ENCODE data around the gene SMYD3.

Gene SMYD3

DNA sequence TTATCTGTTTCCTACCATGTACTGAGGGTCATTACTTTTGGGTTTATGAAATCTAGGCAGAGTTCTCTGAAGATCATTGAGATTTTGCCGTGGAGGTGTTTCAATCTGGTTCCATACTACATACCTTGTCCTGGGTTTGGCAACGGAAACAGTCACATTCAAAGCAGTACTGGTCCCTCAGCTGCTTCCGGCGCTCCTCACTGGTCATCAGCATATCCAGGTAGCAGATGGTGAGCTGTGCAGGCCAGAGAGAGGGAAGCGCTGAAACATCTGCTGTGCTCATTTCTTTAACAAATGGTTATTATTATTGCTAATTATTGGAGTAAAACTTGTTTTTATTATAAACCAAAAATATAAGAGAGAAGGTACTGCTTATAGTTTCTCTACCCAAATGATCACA lies 591.7 kb downstream of the SMYD3 start:
- no peak for DNase-seq (ENCODE audit: low read depth in 2 of 2)

DNA sequence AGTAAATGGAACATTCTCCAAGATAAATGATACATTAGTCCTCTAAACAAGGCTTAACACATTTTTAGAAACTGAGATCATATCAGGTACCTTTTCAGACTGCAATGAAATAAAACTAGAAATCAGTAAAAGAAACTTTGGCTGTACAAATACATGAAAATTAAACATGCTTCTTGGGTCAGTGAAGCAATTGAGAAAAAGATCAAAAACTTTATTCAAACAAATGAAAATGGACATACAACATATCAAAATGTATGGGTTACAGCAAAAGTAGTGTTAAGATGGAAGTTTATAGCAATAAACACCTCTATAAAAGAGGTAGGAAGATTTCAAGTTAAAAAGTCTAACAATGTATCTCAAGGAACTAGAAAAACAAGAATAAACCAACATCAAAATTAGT lies 598.5 kb downstream of the SMYD3 start:
- DNase-seq (ENCODE audit: low read depth in 2 of 2): no peak

DNA sequence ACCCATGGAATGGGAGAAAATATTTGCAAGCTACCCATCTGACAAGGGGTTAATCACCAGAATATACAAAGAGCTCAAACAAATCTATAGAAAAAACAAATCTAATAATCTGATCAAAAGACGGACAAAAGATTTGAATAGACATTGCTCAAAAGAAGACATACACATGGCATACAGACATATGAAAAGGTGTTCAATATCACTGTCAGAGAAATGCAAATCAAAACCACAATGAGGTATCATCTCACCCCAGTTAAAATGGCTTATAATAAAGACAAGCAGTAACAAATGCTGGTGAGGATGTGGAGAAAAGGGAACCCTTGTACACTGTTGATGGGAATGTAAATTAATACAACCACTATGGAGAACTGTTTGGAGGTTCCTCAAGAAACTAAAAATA lies 600.9 kb downstream of the SMYD3 start:
- no peak for DNase-seq (ENCODE audit: low read depth in 2 of 2)

DNA sequence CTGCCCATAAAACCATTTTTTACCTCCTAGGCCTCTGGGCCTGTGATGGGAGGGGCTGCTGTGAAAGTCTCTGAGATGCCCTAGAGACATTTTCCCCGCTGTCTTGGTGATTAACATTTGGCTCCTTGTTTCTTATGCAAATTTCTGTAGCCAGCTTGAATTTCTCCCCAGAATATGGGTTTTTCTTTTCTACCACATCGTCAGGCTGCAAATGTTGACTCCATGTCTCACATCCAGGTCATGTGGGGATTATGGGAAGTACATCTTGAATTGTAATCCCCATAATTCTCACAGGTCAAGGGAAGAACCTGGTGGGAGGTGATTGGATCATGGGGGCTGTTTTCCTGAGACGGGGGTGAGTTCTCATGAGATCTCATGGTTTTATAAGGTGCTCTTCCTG lies 603.2 kb downstream of the SMYD3 start:
- DNase-seq (ENCODE audit: low read depth in 2 of 2): no peak

DNA sequence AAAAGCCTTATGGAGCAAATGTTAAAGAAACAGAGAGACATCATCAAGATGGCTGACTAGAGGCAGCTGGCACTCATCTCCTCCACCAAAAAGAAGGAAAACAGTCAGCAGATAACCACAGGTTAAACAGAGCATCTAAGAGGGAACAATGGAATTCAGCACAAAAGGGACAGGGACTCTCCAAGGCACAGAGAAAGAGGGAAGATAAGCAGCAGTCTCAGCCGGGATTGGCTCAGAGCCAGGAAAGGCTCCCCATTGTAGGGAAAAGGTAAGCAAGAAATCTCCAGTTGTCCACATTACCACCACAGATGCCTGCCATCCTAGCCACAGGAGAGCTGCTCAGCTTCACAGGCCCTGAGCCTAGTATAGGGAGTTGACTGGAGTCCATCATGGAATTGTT lies 605.5 kb downstream of the SMYD3 start:
- no peak for DNase-seq (ENCODE audit: low read depth in 2 of 2)

DNA sequence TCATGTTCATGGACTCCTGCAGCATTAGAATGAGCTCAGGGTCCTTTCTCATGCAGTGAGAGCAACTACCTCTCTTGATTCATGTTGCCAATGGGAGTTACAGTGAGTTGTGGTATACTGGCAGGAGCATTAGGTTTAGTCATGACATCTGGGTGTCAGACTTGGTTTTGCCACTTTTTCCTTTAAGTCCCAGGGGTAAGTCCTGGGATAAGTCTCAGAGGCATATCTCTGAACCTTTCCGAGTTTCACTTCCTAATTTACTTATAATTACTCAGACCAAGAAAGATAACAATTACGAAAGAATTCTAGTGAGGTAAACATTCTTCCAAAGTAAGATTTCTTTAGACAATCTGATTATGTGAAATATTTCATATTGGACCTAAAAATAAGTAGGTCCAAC lies 606.0 kb downstream of the SMYD3 start:
- no peak for DNase-seq (ENCODE audit: low read depth in 2 of 2)

DNA sequence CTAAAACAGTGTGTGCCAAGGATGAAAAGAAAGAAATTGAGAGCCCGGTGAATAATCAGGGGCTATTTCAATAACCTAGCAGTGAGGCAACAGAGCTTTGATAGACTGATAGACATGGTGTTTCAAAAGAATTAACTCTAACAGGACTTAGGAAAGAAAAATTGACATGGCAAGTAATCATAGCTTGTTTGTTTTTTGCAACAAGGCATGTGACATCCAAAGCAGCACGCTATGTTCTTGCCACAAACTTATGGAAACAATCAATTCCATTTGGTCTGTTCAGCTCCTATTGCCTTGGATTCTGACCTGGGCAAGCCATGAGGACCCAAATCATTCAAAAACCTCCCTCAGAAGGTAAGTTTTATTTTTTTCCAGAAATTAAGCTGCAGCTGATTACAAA lies 608.5 kb downstream of the SMYD3 start:
- DNase-seq (ENCODE audit: low read depth in 2 of 2): no peak

DNA sequence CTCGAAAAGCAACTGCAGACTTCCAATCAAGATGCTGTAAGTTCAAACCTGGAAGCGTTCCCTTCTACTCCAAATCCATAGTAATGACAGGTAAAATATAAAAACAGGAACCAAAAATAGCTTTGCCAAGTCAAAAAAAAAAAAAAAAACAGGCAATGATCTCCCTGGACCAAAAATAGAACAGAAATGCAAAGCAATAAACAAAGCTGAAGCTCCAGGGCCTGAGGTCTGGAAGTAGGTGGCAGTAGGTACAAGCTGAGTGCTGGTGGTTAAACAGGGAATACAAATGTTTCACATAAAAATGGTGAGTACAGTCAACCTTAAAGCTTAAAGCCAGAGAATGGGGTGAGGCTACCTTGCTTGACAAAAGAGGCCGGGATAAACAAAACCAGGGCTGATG lies 610.8 kb downstream of the SMYD3 start:
- no peak for DNase-seq (ENCODE audit: low read depth in 2 of 2)

DNA sequence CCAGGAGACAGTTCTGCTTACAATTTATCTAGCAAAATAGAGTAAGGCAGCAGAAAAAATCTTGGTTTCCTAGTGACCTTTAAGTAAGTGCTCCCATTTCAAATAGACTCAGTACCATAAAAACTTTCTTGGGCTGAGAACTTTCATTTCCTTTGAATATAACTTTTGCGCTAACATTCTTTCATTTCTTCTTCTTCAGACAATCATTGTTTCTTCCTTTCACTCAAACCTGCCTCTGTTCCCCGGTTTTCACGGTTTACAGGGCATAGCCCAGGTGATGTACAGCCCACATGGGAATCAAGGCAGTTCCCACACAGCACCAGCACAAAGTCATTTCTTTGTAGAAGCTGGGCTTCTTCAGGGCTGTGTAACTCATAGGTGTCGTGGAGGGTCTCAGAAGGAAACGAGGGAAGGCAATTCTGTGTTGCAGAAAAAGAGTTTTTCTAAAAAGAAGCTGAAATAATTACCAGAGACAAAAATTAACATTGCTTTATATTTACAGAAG lies 611.6 kb downstream of the SMYD3 start:
- no peak for DNase-seq (ENCODE audit: low read depth in 2 of 2)

DNA sequence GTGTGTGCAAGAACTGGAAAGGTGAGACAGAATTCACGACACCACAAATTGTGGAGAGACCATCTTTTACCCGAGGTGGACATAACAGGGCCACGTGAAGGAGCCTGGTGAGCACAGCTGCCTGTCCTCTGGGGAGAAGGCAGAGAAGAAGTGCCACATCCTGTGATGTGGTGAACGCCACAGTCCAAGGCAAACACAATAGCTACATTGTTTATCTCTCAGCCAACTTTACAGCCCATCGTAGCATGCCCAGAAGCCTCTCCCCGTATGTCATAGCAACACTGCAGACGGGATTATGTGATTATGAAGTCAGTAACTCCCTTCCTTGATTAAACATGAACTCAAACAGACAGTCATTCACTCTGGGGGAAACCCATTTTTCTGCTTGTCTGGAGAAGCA lies 612.2 kb downstream of the SMYD3 start:
- DNase-seq (ENCODE audit: low read depth in 2 of 2): no peak

DNA sequence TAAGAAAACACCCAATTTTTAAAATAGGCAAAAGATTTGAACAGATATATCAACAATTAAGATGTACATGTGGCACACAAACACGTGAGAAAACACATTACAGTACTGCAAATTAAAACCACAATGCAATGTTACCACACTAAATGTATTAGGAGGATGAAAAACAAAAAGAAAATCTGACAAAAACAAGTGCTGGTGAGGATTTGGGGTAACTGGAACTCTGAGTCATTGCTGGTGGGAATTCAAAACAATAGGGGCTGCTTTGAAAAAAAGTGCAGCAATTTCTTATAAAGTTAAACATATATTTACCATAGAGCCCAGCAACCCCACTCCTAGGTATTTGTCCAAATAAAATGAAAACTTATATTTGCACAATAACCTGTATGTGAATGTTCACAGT lies 614.1 kb downstream of the SMYD3 start:
- DNase-seq (ENCODE audit: low read depth in 2 of 2): no peak

DNA sequence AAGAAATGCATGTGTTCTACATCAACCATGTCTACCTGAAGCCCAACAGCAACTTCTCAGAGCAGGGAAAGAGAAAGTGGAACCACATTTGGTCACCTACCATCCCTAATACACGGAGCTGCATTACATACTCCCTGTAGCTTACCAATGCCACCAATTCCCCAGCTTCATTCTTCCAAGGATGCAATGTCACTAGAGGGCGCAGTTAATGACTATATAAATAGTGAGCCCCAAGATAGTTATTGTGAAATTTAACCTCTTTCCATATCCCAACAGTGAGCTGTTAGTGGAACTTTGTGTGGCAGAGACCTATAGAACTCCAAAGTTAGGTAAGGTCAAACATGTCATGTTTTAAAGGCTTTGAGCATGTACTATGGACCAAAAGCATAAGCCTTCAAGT lies 618.3 kb downstream of the SMYD3 start:
- peak in 1 of 2 donors; percentile 0 for DNase-seq (ENCODE audit: low read depth in 2 of 2)

DNA sequence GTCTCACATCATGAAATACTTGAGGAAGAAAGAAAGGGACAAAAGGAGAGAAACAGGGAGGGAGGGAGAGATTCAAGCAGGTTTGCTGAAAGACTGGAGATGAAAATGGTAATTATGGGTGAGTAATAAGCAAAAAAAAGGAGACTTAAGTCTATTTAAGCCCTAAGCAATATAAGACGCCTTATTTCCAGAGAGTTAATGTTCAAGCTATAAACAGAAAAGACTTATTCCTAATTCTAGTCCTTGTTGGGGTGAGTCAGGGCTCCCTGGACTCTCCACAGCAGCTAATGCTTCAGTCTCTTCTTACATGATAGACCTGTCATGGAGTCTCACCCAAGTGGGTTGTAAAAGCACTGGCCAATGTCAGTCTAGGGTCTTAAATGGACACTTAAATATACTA lies 619.2 kb downstream of the SMYD3 start:
- DNase-seq (ENCODE audit: low read depth in 2 of 2): no peak

DNA sequence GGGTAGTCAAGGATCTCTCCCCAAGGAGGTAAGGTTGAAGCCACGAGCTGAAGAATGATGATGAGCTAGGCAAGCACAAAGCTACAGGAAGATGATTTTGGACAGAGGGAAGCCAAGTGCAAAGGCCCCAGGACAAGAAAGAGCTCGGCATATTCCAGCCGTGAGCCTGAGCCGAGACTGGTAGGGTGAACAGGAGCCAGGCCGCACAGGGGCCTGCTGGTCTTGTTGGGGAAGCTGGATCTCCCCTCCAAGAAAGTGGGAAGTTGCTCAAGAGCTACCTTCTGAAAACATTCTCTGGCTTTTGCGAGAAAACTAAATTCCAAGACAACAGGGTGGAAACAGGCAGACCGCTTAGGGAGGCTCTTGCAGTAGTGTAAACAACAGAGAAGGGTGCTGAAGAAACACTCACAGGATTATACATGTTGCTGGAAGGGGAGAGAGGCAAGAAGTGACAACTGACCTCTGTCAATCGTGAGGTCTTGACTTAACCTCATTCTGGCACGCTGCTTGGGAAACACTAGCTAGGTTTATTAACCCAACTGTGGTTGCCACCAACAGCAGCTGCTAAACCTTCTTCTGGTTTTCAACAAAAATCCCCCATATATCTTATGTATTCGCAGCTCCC lies 625.2 kb downstream of the SMYD3 start:
- no peak for DNase-seq (ENCODE audit: low read depth in 2 of 2)

DNA sequence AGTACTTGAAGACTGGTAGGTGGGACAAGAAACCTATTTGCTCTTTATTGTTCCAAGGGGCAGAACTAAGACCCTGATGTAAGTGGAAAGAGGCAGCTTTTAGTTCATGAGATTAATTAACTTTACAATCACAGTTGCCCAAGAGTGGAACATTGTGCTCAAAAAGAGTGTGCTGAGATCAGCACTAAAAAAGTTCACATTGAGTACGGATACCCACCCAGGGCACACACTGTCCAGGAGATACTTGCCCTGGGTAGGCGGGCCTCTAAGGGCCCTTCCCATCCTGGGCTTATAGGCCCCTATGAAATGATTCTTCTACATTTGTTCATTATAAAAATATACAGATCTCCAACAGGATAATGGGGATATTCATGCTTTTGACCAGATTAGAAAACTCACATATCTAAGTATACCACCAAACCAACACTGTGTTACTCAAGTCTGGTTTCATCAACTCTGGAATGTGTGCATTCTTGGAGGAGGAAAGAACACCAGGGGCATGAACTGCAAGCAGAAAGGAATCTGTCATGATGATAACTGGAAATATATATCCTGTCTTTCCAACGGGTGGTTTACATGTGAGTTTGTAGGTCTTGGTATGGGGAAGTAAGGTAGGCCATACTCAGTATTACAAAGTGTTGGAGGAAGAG lies 626.2 kb downstream of the SMYD3 start:
- DNase-seq (ENCODE audit: low read depth in 2 of 2): no peak

DNA sequence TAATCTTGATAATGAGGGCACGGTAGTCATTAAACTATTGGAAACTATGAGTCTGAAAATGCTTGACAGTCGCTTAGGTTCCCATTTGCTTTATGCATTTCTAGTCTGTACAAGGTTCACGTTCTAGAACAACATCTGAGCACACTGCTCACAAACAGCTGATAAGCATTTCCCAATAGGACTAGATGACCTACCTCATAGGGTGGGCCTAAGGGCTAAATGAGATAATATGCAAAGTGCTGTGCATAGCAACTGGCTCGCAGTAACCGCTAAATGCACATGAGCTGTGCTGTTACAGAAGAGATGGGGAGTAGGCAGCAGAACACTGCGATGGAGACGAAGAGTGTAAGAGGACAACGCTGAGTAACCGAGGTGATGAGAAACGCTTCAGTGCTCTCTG lies 628.0 kb downstream of the SMYD3 start:
- no peak for DNase-seq (ENCODE audit: low read depth in 2 of 2)

DNA sequence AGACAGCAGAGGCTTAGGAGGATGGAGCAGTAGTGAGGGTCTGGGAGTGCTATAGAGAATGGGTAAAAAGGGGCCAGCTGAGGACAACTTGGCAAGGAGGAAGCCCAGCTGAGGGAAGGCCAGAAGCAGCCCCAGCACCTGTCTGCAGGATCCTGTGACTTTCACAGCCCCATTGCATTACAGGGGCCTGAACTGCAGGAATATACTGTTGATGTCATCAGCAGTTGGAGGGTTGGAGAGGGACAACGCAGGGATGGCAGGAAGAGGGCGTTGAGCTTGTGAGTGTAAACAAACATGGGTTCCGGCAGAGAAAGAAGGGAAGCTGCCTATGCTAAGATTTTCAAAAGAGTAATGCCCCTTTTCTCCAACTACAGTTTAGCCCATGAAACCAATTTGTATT lies 628.5 kb downstream of the SMYD3 start:
- DNase-seq (ENCODE audit: low read depth in 2 of 2): no peak

DNA sequence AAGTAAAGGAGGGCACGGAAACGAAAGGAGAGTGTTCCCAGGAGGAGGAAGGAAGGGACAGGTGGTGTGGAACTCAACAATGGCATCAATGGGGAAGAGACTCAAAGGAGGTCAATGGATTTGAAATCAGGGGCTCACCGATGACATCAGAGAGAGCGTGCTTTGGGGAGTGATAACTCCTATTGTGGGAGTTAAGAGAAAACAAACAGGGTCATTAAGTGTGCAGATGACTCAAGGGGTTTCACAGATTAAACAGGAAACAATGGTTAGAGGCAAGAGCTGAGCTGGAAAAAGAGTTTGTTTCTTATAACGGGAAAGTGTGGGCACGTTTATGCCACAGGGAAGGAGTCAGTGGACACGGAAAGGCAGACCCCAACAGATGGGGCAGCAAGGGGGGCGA lies 629.1 kb downstream of the SMYD3 start:
- DNase-seq (ENCODE audit: low read depth in 2 of 2): no peak

DNA sequence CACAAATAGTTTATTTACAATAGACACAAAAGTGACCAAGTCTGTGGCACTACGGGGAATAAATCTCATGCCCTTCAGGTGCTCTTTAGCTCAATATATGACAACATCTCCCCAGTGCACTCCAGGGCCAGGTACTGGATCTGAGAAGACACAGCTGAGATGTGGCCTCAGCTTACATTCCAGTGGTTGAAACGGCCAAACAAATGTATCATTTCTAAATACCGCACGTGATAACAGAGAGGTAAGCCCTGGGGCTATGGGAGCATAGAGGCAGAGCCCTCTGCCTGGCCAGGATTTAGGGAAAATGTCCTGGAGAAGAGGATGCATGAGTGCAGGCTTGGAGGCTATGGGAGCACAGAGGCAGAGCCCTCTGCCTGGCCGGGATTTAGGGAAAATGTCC lies 630.5 kb downstream of the SMYD3 start:
- no peak for DNase-seq (ENCODE audit: low read depth in 2 of 2)

DNA sequence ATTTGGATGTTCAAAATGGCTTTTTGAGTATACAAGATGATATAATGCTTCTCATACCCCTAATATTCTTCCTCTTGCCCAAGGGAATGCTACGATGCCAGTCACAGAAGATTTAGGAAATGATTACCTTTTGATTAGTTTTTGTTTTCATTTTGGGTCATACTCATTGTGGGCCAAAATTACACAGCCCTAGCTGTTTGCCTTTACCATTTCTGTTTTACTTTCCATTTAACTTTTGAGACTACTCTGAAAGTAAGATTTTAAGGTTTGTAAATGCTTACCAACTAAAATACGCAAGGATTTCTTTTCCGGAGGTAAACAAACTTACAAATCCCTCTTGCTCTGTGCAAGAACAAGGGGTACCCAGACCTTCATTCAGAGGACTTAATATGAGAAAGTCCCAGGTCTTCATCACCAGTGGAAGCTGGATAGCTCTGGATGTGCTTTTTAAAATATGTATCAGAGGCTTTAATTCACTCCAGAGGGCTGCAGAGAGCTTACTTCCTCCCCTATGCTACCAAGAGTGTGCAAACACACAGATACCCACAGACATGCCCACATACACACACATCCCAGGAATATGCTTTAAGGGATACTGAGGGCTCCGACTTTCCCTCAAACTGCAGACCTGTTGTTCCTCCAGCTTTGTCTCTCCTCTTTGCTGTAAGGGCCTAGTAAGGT lies 631.4 kb downstream of the SMYD3 start:
- DNase-seq (ENCODE audit: low read depth in 2 of 2): no peak

DNA sequence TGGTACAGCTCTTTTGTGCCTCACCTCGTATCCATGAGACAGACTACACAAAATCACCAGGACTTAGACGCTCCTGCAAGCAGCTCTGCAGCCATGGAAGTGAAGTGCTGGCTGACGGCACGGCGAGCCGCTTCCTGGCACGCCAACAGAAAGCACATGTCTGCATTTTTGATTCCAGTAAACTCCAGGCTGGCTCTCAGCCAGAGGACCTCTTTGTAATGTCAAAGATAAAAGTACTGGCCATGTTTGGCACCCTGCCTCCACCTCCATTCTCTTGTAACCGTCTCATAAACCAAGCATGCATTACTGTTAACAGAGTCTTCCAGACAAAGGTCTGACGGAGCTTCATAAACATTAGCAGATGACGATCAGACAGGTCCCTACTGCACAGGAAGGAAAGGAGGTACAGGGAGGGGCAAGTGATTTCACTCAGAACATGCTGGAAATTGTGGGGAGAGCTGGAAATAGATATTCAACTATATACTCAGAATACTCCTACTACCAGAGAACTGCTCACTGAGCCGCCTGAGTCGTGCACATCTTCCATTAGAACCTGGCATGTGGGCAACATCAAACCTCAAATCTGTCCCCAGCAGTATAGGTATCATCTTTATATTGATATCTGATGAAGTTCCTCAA lies 632.0 kb downstream of the SMYD3 start:
- no peak for DNase-seq (ENCODE audit: low read depth in 2 of 2)

DNA sequence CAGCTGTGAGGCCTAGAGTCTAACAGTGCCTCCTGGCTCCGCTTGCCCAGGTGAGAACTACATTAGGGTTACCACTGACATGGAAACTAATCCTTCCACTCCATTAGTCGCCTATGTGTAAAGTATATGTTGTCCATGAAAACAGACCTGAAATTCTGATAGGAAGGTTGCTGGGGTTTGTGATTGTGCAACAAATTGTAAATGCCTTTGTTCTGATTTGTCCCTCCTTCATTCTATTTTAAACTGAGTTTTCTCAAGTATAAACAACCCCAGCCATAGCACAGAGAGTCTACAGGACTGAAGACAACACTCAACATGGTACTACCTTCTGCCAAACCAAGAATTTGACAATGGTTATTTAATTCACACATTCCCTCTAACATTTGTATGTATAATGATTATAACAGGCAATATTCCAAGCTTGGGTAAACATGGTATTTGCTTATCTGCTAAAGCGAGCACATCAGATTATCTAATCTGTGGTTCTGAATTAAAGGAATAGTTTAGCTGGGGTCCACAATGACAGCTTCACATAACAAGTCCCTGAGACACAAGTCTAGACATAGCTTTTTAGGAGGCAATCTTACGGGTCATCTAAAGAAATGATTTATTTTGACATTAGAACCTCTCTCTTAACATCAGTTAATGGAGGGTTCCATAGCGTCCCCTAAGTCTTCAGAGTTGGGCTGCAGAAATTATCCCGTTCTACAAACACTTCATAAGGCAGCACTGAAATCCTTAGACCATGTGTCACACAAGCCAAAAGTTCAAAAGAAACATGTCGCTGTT lies 633.0 kb downstream of the SMYD3 start:
- no peak for DNase-seq (ENCODE audit: low read depth in 2 of 2)

Data from stimulated activated CD4-positive, alpha-beta T cell treated with anti-CD3 and anti-CD28 coated beads, Interleukin-4, amount 100 ng/mL, for 48 hours (primary cell).